ENCODE results near the gene CFLAR.
A peak's percentile ranks its signal among the peaks of the same experiment; 100 is the strongest.
"Not testable (repeated sequence)": the region's sequence is repeated elsewhere in the genome, so short reads cannot be mapped to it uniquely, and the experiment has no call there.

Gene CFLAR

GRCh38 chr2:201116115-201116958 is at the start of gene CFLAR:
CFLAR (plus strand) TSS chr2:201116164; CDS start chr2:201129866, 13,702 bp downstream.
- DNase-seq = peak in 1 of 2 donors; percentile 77

- no peak for DNase-seq
Measured at GRCh38 chr2:201070948-201071478, 45.0 kb upstream of the CFLAR start.

GRCh38 chr2:201071479-201072200 is 44.3 kb upstream of the CFLAR start, which contains the start of the genes HYCC2 and NDUFB3:
HYCC2 (minus strand) TSS chr2:201071671; CDS start chr2:201024009, 47,662 bp downstream.
NDUFB3 (plus strand) TSS chr2:201072001; CDS start chr2:201078883, 6,882 bp downstream.
- DNase-seq = peak; percentile 89 to 94

GRCh38 chr2:201072201-201072530 is 43.8 kb upstream of the CFLAR start:
- DNase-seq = no peak

GRCh38 chr2:201073071-201073470 is 42.9 kb upstream of the CFLAR start:
- no peak for DNase-seq

GRCh38 chr2:201074996-201075395 is 41.0 kb upstream of the CFLAR start:
- no peak for DNase-seq

GRCh38 chr2:201084863-201085262 is 31.1 kb upstream of the CFLAR start:
- no peak for DNase-seq

GRCh38 chr2:201090574-201090973 is 25.4 kb upstream of the CFLAR start:
- DNase-seq = no peak

- no peak for DNase-seq
Measured at GRCh38 chr2:201093573-201093972, 22.4 kb upstream of the CFLAR start.

- no peak for DNase-seq
Measured at GRCh38 chr2:201100497-201100896, 15.5 kb upstream of the CFLAR start.

- no peak for DNase-seq
Measured at GRCh38 chr2:201105759-201106158, 10.2 kb upstream of the CFLAR start.

GRCh38 chr2:201107624-201108023 is 8.3 kb upstream of the CFLAR start:
- no peak for DNase-seq

GRCh38 chr2:201108341-201108740 is 7.6 kb upstream of the CFLAR start:
- no peak for DNase-seq

GRCh38 chr2:201109186-201109585 is 6.8 kb upstream of the CFLAR start:
- no peak for DNase-seq

- no peak for DNase-seq
Measured at GRCh38 chr2:201110615-201111014, 5.3 kb upstream of the CFLAR start.

DNA sequence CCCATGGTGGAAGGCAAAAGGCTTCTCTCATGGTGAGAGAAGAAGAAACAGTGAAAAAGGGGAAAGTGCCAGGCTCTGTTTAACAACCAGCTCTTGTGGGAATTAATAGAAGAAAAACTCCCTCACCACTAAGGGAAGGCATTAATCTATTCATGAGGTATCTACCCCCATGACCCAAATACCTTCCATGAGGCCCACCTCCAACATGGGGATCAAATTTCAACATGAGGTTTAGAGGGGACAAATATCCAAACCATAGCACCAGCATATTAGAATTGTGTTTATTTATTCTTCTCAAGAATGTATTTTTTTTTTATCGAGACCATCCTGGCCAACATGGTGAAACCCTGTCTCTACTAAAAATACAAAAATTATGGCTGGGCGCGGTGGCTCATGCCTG is 4.9 kb upstream of the CFLAR start:
- no peak for DNase-seq

DNA sequence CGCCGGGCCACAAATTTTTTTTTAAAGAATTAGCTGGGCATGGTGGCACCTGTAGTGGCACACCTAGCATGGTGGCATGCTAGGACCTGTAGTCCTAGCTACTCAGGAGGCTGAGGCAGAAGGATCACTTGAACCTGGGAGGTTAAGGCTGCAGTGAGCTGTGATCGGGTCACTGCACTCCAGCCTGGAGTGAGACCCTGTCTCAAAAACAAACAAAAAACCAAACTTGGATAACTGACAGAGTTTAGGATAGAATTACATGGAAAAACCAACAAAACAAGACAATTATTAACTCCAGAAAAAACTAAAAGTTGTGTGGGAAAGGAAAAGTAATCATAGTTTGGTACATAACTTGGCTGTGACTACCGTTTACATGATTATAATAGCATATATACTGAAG is 1.6 kb upstream of the CFLAR start:
- no peak for DNase-seq

- DNase-seq = no peak
Measured at GRCh38 chr2:201114846-201115245, 1.1 kb upstream of the CFLAR start.

DNA sequence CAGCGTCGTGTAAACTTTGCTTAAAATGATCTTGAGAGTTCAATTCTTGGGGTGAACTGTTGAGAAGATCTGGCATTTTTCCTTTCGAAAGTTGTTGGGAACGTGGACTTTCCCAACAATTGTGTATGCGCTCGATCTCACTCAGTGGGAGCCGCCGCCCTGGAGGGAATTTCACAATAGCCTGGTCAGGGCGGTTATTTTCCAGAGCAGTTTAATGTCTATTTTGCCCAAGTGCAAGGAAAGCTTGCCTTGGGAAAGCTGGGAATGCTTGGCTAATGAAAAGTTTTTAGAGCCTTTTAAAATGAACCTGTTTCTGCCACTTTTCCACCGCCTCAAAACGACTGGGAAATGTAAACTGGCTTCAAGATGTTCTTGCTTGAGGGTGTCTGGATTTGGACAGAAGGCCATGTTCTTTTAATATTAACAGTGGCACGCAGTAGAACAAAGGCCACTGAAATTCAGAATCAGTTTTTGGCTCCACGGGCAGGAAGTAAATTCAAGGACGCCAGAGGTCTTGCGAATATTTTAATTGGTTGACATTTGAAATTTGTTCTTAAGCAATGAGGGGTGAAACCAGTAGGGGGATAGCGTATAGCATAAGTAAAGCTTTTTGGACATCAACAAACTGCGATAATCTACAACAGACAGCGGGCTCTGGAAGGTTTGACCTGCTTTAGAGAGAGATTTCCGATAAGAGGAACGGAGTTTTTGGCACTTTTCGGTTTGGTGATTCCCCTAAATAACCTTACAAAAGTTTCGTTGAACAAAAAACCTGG is 1.2 kb downstream of the CFLAR start:
- DNase-seq = peak in 1 of 2 donors; percentile 55

GRCh38 chr2:201117735-201118094 is 1.8 kb downstream of the CFLAR start:
- not testable (repeated sequence) for DNase-seq

DNA sequence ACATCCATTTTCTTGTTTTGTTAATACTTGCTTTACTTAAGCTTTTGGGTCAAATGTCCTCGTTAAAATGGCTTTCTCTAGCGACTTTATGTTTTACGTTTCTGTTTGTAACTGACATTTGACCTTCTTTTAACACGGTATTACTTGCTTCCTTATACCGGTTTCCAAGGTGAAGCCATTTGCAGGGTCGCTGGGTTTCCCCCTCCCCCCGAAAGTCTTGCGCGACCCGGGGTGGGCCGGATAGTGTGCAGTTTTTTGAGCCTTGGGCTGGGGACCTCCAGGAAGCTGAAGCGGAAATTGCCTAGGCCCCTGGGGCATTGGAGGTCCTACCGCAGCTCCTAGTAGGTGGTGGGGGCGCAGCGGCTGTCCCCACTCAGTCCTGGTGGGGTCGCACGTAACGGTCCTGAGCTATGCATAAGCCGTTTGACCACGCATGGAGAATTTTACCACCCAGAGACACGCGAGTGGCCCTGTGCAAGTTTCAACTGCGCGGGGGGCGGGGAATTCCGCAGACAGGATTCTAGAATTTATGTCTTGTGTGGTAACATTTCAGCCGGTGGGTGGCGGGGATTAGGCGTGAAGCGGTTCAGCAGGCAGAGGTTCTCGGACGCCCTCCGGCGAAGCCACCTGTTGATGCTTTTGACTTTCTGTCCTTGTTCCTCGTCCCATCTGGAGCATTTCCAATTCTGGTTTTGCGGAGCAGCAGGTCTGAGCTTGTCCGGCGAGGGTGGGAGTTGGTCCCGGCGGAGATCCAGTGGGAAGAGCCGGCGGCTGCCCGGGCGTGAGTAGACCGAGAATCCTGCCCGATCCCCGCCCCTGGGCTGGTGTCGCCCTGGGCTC is 2.4 kb downstream of the CFLAR start:
- DNase-seq = peak; percentile 68 to 72

All from hippocampal formation (tissue), 2 donors.